ENCODE results near the gene ATP8B4.

DNA sequence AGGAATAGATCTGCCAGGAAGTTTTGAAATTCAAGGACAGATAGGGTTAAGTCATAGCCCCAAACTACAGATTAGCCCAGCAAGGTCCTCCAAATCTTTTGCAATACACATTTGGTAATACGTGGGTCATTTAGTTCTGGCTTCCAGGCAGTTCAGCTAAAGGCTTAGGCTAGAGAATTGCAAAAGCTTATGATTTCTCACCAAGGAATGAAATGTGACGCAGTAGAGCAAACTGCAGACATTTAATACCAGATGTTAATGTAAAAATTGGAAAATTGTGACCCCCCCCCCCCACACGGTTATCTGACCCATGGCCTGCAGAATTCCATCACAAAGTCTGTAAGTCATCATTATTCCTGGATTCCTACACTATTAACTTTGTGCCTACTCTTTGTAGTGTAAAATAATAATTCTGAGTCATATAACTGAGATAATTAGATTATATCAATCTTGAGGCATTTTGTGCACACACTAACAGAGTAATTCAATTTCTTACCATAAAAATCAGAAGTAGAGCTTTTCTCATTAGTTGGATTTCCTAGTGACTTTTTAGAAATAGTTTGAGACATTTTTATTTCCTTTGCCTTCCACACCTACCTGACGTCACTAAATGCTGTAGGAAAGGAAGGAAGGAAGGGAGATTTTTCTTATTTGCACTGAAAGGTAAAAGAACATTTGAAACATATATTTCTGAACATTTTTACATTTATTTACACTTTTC, 263.0 kb downstream of the ATP8B4 start:
- TF ChIP-seq, protein P1, sequence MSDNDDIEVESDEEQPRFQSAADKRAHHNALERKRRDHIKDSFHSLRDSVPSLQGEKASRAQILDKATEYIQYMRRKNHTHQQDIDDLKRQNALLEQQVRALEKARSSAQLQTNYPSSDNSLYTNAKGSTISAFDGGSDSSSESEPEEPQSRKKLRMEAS (IDR thresholded peaks at IDR 0.05) = no peak
- TF ChIP-seq TEAD4 (IDR thresholded peaks at IDR 0.05) = no peak
- TF ChIP-seq YY1 (IDR thresholded peaks at IDR 0.05; ENCODE audit: low read depth) = no peak
- no peak for TF ChIP-seq CEBPB (IDR thresholded peaks at IDR 0.05)
- no peak for TF ChIP-seq FOXM1 (IDR thresholded peaks at IDR 0.05; ENCODE audit: borderline replicate concordance, low read depth)
- TF ChIP-seq TAF1 (IDR thresholded peaks at IDR 0.05; ENCODE audit: low read depth) = no peak
- TF ChIP-seq RAD21 (IDR thresholded peaks at IDR 0.05; ENCODE audit: low read depth) = no peak
- TF ChIP-seq EP300 (IDR thresholded peaks at IDR 0.05; ENCODE audit: borderline replicate concordance) = no peak
- TF ChIP-seq, protein P2, sequence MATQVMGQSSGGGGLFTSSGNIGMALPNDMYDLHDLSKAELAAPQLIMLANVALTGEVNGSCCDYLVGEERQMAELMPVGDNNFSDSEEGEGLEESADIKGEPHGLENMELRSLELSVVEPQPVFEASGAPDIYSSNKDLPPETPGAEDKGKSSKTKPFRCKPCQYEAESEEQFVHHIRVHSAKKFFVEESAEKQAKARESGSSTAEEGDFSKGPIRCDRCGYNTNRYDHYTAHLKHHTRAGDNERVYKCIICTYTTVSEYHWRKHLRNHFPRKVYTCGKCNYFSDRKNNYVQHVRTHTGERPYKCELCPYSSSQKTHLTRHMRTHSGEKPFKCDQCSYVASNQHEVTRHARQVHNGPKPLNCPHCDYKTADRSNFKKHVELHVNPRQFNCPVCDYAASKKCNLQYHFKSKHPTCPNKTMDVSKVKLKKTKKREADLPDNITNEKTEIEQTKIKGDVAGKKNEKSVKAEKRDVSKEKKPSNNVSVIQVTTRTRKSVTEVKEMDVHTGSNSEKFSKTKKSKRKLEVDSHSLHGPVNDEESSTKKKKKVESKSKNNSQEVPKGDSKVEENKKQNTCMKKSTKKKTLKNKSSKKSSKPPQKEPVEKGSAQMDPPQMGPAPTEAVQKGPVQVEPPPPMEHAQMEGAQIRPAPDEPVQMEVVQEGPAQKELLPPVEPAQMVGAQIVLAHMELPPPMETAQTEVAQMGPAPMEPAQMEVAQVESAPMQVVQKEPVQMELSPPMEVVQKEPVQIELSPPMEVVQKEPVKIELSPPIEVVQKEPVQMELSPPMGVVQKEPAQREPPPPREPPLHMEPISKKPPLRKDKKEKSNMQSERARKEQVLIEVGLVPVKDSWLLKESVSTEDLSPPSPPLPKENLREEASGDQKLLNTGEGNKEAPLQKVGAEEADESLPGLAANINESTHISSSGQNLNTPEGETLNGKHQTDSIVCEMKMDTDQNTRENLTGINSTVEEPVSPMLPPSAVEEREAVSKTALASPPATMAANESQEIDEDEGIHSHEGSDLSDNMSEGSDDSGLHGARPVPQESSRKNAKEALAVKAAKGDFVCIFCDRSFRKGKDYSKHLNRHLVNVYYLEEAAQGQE (IDR thresholded peaks at IDR 0.05; ENCODE audit: low read depth) = no peak
- no peak for TF ChIP-seq EGR1 (IDR thresholded peaks at IDR 0.05)

Measured in Ishikawa (cell line).